Measurements from ENCODE around the gene PRDX3.

DNA sequence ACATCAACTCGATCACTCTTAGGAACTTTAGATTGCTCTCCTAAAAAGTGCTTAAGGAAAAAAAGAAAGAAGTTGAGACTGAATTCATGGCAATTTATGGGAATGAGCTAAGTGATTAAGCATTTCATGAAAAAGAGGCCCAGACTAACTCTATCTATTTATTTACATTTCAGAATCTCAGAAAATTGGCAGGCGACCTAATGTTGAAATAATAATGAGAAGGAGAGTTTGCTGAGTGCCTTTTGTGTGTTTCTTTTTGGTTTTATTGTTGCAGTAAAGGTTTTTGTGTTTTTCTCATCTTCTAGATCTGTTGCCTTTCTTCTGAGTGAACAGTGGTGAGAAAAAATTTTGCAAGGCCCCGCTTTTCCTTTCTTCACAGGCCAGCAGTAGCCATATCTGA lies 32.6 kb upstream of the PRDX3 start:
- TF ChIP-seq, protein P1, sequence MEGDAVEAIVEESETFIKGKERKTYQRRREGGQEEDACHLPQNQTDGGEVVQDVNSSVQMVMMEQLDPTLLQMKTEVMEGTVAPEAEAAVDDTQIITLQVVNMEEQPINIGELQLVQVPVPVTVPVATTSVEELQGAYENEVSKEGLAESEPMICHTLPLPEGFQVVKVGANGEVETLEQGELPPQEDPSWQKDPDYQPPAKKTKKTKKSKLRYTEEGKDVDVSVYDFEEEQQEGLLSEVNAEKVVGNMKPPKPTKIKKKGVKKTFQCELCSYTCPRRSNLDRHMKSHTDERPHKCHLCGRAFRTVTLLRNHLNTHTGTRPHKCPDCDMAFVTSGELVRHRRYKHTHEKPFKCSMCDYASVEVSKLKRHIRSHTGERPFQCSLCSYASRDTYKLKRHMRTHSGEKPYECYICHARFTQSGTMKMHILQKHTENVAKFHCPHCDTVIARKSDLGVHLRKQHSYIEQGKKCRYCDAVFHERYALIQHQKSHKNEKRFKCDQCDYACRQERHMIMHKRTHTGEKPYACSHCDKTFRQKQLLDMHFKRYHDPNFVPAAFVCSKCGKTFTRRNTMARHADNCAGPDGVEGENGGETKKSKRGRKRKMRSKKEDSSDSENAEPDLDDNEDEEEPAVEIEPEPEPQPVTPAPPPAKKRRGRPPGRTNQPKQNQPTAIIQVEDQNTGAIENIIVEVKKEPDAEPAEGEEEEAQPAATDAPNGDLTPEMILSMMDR (IDR thresholded peaks at IDR 0.05) = no peak
- no peak for TF ChIP-seq POLR2A (IDR thresholded peaks at IDR 0.05)

Measured in uterus (tissue), 2 donors.